ENCODE data around the gene CRISPLD2.
"Not testable (repeated sequence)": the region's sequence is repeated elsewhere in the genome, so short reads cannot be mapped to it uniquely, and the experiment has no call there.

Gene CRISPLD2

GRCh38 chr16:84864326-84864955, 44.7 kb downstream of the CRISPLD2 start:
- no peak for DNase-seq

- DNase-seq = no peak
Measured at GRCh38 chr16:84867696-84868095, 47.9 kb downstream of the CRISPLD2 start.

- DNase-seq = no peak
Measured at GRCh38 chr16:84868328-84868727, 48.5 kb downstream of the CRISPLD2 start.

GRCh38 chr16:84868829-84869472, 49.2 kb downstream of the CRISPLD2 start:
- DNase-seq = no peak

- no peak for DNase-seq
Measured at GRCh38 chr16:84869473-84869845, 49.7 kb downstream of the CRISPLD2 start.

- not testable (repeated sequence) for DNase-seq
Measured at GRCh38 chr16:84872971-84873370, 53.2 kb downstream of the CRISPLD2 start.

- DNase-seq = no peak
Measured at GRCh38 chr16:84874004-84874435, 54.2 kb downstream of the CRISPLD2 start.

GRCh38 chr16:84874553-84874952, 54.8 kb downstream of the CRISPLD2 start:
- no peak for DNase-seq

- DNase-seq = no peak
Measured at GRCh38 chr16:84874983-84875382, 55.2 kb downstream of the CRISPLD2 start.

- DNase-seq = no peak
Measured at GRCh38 chr16:84875846-84876245, 56.1 kb downstream of the CRISPLD2 start.

GRCh38 chr16:84876873-84877606, 57.3 kb downstream of the CRISPLD2 start:
- DNase-seq = no peak

- no peak for DNase-seq
Measured at GRCh38 chr16:84878770-84879169, 59.0 kb downstream of the CRISPLD2 start.

- DNase-seq = no peak
Measured at GRCh38 chr16:84879569-84880487, 60.0 kb downstream of the CRISPLD2 start.

GRCh38 chr16:84881702-84882521, 62.1 kb downstream of the CRISPLD2 start:
- no peak for DNase-seq

GRCh38 chr16:84883301-84883700, 63.5 kb downstream of the CRISPLD2 start:
- DNase-seq = no peak

- no peak for DNase-seq
Measured at GRCh38 chr16:84884246-84884595, 64.4 kb downstream of the CRISPLD2 start.

- DNase-seq = no peak
Measured at GRCh38 chr16:84884596-84885341, 65.0 kb downstream of the CRISPLD2 start.

GRCh38 chr16:84885342-84885910, 65.6 kb downstream of the CRISPLD2 start:
- DNase-seq = no peak

GRCh38 chr16:84886497-84887090, 66.8 kb downstream of the CRISPLD2 start:
- DNase-seq = no peak

- no peak for DNase-seq
Measured at GRCh38 chr16:84887207-84887606, 67.4 kb downstream of the CRISPLD2 start.

GRCh38 chr16:84888450-84888849, 68.7 kb downstream of the CRISPLD2 start:
- no peak for DNase-seq
